SKM-1 (cell line): Measurements from ENCODE around the gene MYO18B.

ENCODE experiments used
- DNase-seq: peaks from one replicate; lab custom pipeline; 2025; ENCODE audit not compliant: unreplicated experiment; lab: John Stamatoyannopoulos, UW

MYO18B gene

GRCh38 chr22:26072621-26073020 lies 330.6 kb downstream of the MYO18B start:
- DNase-seq, result no peak

GRCh38 chr22:26075251-26075650 lies 333.3 kb downstream of the MYO18B start:
- DNase-seq, result no peak

- DNase-seq, result no peak
Measured at GRCh38 chr22:26079009-26079408, 337.0 kb downstream of the MYO18B start.
